Measurements from ENCODE around the gene PHF1.
A peak's percentile ranks its signal among the peaks of the same experiment; 100 is the strongest.
"Not testable (repeated sequence)": the region's sequence is repeated elsewhere in the genome, so short reads cannot be mapped to it uniquely, and the experiment has no call there.

PHF1 gene

DNA sequence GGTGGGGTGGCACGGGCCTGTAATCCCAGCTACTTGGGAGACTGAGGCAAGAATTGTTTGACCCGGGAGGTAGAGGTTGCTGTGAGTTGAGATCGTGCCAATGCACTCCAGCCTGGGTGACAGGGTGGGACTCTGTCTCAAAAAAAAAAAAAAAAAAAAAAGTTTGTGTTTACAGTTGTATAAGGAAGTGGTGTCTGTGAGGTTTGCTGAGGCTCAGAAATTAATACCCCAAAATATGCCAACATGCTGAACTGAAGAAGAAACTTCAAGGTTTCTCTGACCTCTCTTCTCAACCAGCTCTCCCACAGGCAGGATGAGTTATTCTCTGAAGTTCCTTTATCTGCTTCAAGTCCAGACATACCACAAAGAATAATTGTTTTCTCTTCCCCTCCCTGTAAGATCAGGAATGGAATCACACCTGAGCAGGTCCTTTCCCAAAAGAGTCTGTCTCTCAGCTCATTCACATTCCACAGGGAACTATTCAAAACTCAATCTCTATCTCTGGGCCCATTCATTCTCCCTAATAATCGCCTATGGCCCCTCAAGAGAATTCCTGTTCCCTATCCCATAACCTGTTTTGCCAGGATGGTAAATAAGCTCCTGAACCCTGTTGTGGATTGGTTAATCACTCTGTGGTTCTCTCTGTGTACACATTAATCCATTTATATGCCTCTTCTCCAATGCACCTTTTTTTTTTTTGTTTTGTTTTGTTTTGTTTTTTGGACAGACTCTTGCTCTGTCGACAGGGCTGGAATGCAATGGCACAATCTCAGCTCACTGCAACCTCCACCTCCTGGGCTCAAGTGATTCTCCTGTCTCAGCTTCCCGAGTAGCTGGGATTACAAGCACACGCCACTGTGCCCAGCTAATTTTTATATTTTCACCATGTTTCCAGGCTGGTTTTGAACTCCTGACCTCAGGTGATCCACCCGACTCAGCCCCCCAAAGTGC lies 36.6 kb upstream of the PHF1 start:
- DNase-seq (ENCODE audit: low read depth) = no peak
- H3K4me3 ChIP-seq (replicated peaks; ENCODE audit: low read depth, low read length) = no peak overlapping the region

DNA sequence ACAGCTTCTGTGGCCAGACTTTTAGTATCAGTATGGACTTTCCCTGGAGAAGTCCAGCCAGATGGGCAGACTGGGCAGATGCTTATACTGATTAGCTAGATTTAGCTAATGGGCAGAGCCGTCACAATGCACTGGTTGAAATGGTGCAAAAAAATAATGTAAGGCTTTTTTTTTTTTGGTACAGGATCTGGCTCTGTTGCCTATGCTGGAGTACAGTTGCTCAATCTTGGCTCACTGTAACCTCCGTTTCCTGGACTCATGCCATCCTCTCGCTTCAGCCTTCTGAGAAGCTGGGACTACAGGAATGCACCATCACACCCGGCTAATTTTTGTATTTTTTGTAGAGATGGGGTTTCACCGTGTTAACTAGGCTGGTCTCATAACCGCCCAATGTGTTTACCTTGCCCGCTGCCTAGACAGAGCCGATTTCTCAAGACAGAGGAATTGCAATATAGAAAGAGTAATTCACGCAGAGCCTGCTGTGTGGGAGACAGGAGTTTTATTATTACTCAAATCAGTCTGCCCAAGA lies 35.6 kb upstream of the PHF1 start:
- H3K4me3 ChIP-seq (replicated peaks; ENCODE audit: low read depth, low read length) = peak overlapping the region; percentile 12
- DNase-seq (ENCODE audit: low read depth) = peak; percentile 97
- TF ChIP-seq, protein P1, sequence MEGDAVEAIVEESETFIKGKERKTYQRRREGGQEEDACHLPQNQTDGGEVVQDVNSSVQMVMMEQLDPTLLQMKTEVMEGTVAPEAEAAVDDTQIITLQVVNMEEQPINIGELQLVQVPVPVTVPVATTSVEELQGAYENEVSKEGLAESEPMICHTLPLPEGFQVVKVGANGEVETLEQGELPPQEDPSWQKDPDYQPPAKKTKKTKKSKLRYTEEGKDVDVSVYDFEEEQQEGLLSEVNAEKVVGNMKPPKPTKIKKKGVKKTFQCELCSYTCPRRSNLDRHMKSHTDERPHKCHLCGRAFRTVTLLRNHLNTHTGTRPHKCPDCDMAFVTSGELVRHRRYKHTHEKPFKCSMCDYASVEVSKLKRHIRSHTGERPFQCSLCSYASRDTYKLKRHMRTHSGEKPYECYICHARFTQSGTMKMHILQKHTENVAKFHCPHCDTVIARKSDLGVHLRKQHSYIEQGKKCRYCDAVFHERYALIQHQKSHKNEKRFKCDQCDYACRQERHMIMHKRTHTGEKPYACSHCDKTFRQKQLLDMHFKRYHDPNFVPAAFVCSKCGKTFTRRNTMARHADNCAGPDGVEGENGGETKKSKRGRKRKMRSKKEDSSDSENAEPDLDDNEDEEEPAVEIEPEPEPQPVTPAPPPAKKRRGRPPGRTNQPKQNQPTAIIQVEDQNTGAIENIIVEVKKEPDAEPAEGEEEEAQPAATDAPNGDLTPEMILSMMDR (IDR thresholded peaks at IDR 0.05; ENCODE audit: low read length, missing control alignments) = no peak

More for the DNA sequence above, 36.6 kb upstream of the PHF1 start:
- TF ChIP-seq, protein P1 (IDR thresholded peaks at IDR 0.05; ENCODE audit: low read length, missing control alignments) = no peak

DNA sequence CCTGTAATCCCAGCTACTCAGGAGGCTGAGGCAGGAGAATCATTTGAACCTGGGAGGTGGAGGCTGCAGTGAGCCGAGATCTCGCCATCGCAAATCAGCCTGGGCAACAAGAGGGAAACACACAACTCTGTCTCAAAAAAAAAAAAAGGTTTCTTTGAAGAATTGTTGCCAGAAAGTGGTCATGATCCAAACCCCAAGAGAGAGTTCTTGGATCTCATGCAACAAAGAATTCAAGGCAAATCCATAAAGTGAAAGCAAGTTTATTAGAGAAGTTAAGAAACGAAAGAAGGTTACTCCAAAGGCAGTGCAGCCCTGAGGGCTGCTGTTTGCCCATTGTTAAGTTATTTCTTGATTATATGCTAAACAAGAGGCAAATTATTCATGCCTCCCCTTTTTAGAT lies 33.6 kb upstream of the PHF1 start:
- TF ChIP-seq, protein P1 (IDR thresholded peaks at IDR 0.05; ENCODE audit: low read length, missing control alignments) = no peak
- H3K4me3 ChIP-seq (replicated peaks; ENCODE audit: low read depth, low read length) = no peak overlapping the region
- no peak for DNase-seq (ENCODE audit: low read depth)

DNA sequence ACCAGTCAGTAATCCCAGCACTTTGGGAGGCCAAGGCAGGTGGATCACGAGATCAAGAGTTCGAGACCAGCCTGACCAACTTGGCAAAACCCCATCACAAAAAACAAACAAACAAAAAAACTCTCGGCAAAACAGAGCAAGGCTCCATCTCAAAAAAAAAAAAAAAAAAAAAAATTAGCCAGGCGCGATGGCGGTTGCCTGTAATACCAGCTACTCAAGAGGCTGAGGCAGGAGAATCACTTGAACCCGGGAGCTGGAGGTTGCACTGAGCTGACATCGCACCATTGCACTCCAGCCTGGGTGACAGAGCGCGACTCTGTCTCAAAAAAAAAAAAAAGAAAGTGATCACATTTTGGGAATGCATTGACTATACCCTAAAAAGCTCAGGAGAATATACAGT lies 31.6 kb upstream of the PHF1 start:
- DNase-seq (ENCODE audit: low read depth); H3K4me3 ChIP-seq (replicated peaks; ENCODE audit: low read depth, low read length): not testable (repeated sequence)

DNA sequence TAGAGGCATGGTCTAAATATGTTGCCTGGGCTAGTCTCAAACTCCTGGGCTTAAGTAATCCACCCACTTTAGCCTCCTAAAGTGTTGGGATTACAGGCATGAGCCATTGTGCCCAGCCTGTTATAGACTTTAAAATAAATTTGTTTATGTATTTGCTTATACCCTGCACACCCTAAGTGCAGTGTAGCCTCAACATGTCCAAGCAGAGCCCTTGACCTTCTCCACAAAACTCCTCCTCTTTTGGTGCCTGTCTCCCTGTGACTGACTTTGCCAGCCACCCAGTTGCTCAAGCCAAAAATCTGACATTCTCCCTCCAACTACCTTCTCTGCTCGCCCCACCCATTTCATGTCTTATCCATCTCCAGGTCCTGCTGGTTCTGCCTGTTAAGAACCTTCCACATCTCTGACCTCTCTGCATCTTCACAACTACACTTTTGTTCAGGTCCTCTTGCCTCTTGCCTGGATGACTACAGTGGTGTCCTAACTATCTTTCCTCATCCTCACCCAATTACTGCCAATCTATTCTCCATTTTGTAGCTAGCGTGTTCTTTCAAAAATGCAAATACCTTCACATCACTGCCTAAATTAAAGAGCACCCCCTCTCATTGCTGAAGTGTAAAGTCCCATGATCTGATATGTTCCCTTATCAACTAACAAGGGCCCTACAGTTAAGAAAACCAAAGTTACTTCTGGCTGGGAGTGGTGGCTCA lies 30.4 kb upstream of the PHF1 start:
- no peak for DNase-seq (ENCODE audit: low read depth)
- TF ChIP-seq, protein P1 (IDR thresholded peaks at IDR 0.05; ENCODE audit: low read length, missing control alignments) = no peak
- no peak overlapping the region for H3K4me3 ChIP-seq (replicated peaks; ENCODE audit: low read depth, low read length)

DNA sequence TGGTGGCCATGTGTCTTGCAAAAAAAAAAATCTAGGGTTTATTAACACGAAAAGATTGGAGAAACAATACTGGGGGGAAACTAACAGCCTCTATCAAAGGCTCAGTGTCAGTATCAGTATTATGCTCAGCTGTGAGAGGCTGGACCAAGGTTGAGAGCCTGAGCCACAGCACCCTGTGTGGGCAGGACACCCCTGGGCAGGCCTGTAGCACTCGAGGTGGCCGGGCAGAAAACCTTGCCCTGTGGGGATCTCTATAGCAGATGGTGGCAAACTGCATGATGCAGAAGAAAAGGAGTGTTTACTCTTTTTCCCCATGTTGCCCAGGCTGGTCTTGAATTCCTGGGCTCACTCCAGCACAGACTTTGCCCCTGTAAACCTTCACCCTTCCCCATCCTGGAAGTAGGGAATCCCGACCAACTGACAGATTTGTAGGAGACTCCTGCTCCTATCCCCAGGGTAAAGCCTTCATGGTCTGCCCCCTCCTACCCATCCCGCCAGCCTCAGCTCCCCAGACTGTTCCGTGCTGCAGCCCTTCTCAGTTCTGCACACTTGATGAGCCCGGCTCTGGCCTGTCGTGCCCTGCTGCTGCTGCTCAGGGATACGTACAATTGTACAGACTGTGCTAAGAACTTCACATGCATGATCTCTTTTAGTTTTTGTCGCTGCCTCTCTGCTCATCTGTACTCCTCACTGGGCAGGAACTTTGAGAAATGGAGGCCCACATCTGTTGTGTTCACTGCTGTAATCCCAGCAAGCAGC lies 27.2 kb upstream of the PHF1 start:
- H3K4me3 ChIP-seq (replicated peaks; ENCODE audit: low read depth, low read length) = no peak overlapping the region
- TF ChIP-seq, protein P1 (IDR thresholded peaks at IDR 0.05; ENCODE audit: low read length, missing control alignments) = no peak
- no peak for DNase-seq (ENCODE audit: low read depth)

Measured in fibroblast of pulmonary artery (primary cell).